GM12878 (cell line): ENCODE data around the gene RHEX. TPM values are rescaled to one million over a fixed set of nuclear protein-coding genes. Genes with fewer than 3 reads are reported as not detected.

ENCODE experiments used
- ATAC-seq: fragments of 200-7000 bp; cut with Tn5 transposase; 3 replicates; pipeline ENCODE4 v1.9.1; 2020; ENCODE audit warnings: mild to moderate bottlenecking, moderate library complexity
- BruUV-seq: library from RNA; stranded (reverse); fragments of 400-500 nt; replicated peaks from 2 replicates; lab custom pipeline; 2021; lab: Mats Ljungman, UMichigan
- CTCF ChIA-PET: fragments of 300-600 bp; sonication (Branson Sonifier 250); formaldehyde crosslinking; extraction: SDS; loops from one replicate; lab custom pipeline; 2021; ENCODE audit warnings: inconsistent platforms; lab: Yijun Ruan, JAX
- POLR2A ChIA-PET: fragments of 350-600 bp; formaldehyde crosslinking; extraction: SDS; loops from one replicate; lab custom pipeline; 2021; ENCODE audit warnings: inconsistent platforms; lab: Charles Lee
- RAD21 ChIA-PET: fragments of 300-600 bp; sonication (Branson Sonifier 250); formaldehyde crosslinking; loops from one replicate; lab custom pipeline; 2023; ENCODE audit warnings: antibody characterized with exemption; ENCODE audit not compliant: unreplicated experiment; lab: Charles Lee
- SMC1A ChIA-PET: fragments of 300-600 bp; sonication (Branson Sonifier 250); formaldehyde crosslinking; loops from one replicate; lab custom pipeline; 2023; ENCODE audit not compliant: unreplicated experiment, uncharacterized antibody; lab: Charles Lee
- DNase-seq: peaks from one replicate; pipeline ENCODE4 v3.0.0-alpha.2; 2011; ENCODE audit warnings: low read depth, low spot score
- FAIRE-seq: peaks from 3 replicates; lab custom pipeline; 2011; peaks lifted over from hg19 to GRCh38; lab: Jason Lieb, UNC
- H2AFZ ChIP-seq: 2 replicates; pipeline ENCODE4 v1.6.0; 2011; ENCODE audit warnings: low read depth, low read length, control low read depth; ENCODE audit not compliant: control insufficient read depth
- H3K27ac ChIP-seq: 2 replicates; pipeline ENCODE4 v1.5.1; 2011; ENCODE audit warnings: control low read depth; ENCODE audit not compliant: control insufficient read depth, insufficient read depth
- H3K27me3 ChIP-seq, 2 experiments: replicated peaks in 1 of 2; 2 replicates each; pipeline versions ENCODE4 v1.6.0 to v1.6.1; 2011; ENCODE audit warnings: low read length in 1 of 2; ENCODE audit not compliant: control insufficient read depth in 2 of 2, insufficient read depth in 2 of 2
- H3K36me3 ChIP-seq, 2 experiments: 2 replicates each; pipeline ENCODE4 v1.5.1; 2011; ENCODE audit warnings: low read length in 1 of 2; ENCODE audit not compliant: control insufficient read depth in 2 of 2, insufficient read depth in 2 of 2
- H3K4me1 ChIP-seq: 2 replicates; pipeline ENCODE4 v1.6.1; 2011; ENCODE audit warnings: mild to moderate bottlenecking, low read length, moderate library complexity, mixed read lengths; ENCODE audit not compliant: control insufficient read depth, insufficient read depth
- H3K4me2 ChIP-seq: 2 replicates; pipeline ENCODE4 v1.6.0; 2011; ENCODE audit warnings: control low read depth; ENCODE audit not compliant: control insufficient read depth, insufficient read depth
- H3K4me3 ChIP-seq: fragments of 200-600 bp; sonication (generic); 2 replicates; pipeline ENCODE4 v1.5.1; 2016
- H3K79me2 ChIP-seq: 2 replicates; pipeline ENCODE4 v1.6.0; 2011; ENCODE audit warnings: low read length; ENCODE audit not compliant: control insufficient read depth, insufficient read depth
- H3K9ac ChIP-seq: 2 replicates; pipeline ENCODE4 v1.8.0; 2011; ENCODE audit warnings: low read length, control low read depth, mixed read lengths; ENCODE audit not compliant: control insufficient read depth, insufficient read depth
- H3K9me3 ChIP-seq: replicated peaks from 3 replicates; pipeline ENCODE4 v1.5.1; 2011; ENCODE audit warnings: mild to moderate bottlenecking, low read length; ENCODE audit not compliant: control insufficient read depth, insufficient read depth
- H4K20me1 ChIP-seq: 2 replicates; pipeline ENCODE4 v1.6.0; 2011; ENCODE audit not compliant: control insufficient read depth, insufficient read depth
- BACH1 ChIP-seq: fragments of 450-650 bp; IDR thresholded peaks from 2 replicates; pipeline ENCODE4 v1.6.1; 2017; ENCODE audit warnings: mild to moderate bottlenecking, borderline replicate concordance
- BCLAF1 ChIP-seq: fragments of 450-650 bp; IDR thresholded peaks from 2 replicates; pipeline ENCODE4 v1.6.1; 2017; ENCODE audit warnings: antibody characterized with exemption, mild to moderate bottlenecking, moderate library complexity
- CHD1 ChIP-seq: IDR thresholded peaks from 2 replicates; pipeline ENCODE4 v1.6.1; 2012; ENCODE audit warnings: low read depth, low read length, improper control_type of control experiment
- CREM ChIP-seq: IDR thresholded peaks from 2 replicates; pipeline ENCODE4 v1.6.1; 2014; ENCODE audit warnings: antibody characterized with exemption, low read depth
- EZH2 ChIP-seq: IDR thresholded peaks from 2 replicates; pipeline ENCODE4 v1.6.1; 2012; ENCODE audit warnings: low read depth, mild to moderate bottlenecking, control low read depth, inconsistent platforms, low read length, borderline replicate concordance; ENCODE audit not compliant: control insufficient read depth
- LARP7 ChIP-seq: fragments of 450-650 bp; IDR thresholded peaks from 2 replicates; pipeline ENCODE4 v1.6.1; 2017; ENCODE audit warnings: mild to moderate bottlenecking
- MEF2A ChIP-seq: IDR thresholded peaks from 2 replicates; pipeline ENCODE4 v1.6.1; 2011; ENCODE audit warnings: low read depth, mild to moderate bottlenecking, low read length, moderate library complexity; ENCODE audit not compliant: insufficient read depth
- MXI1 ChIP-seq: fragments of 150-350 bp; IDR thresholded peaks from 2 replicates; pipeline ENCODE4 v1.6.1; 2011; ENCODE audit warnings: low read depth, mild to moderate bottlenecking, inconsistent platforms, low read length, improper control_type of control experiment
- PAX5 ChIP-seq: IDR thresholded peaks from 2 replicates; pipeline ENCODE4 v1.6.1; 2011; ENCODE audit warnings: low read depth, low read length, borderline replicate concordance
- POLR2A ChIP-seq: IDR thresholded peaks from 2 replicates; pipeline ENCODE4 v1.6.1; 2011; ENCODE audit warnings: low read depth, mild to moderate bottlenecking, low read length
- RAD51 ChIP-seq: fragments of 450-650 bp; IDR thresholded peaks from 2 replicates; pipeline ENCODE4 v1.6.1; 2016; ENCODE audit warnings: moderate library complexity, mild to moderate bottlenecking, inconsistent platforms
- RBBP5 ChIP-seq: fragments of 200-600 bp; sonication (generic); conservative IDR thresholded peaks from 2 replicates; pipeline ENCODE4 v1.6.1; 2016
- REST ChIP-seq: IDR thresholded peaks from 2 replicates; pipeline ENCODE4 v1.6.1; 2012; ENCODE audit warnings: mild to moderate bottlenecking, low read depth, low read length
- SMARCA5 ChIP-seq: fragments of 450-650 bp; IDR thresholded peaks from 2 replicates; pipeline ENCODE4 v1.6.1; 2017; ENCODE audit warnings: mild to moderate bottlenecking
- SMC3 ChIP-seq: IDR thresholded peaks from 2 replicates; pipeline ENCODE4 v1.6.1; 2011; ENCODE audit warnings: low read length, improper control_type of control experiment, borderline replicate concordance
- SPI1 ChIP-seq: IDR thresholded peaks from 2 replicates; pipeline ENCODE4 v1.6.1; 2011; ENCODE audit warnings: low read depth, mild to moderate bottlenecking, low read length, moderate library complexity, borderline replicate concordance; ENCODE audit not compliant: insufficient read depth
- SUZ12 ChIP-seq: fragments of 200-600 bp; sonication (generic); IDR thresholded peaks from one replicate; pipeline ENCODE4 v1.6.1; 2018; ENCODE audit warnings: antibody characterized with exemption, mild to moderate bottlenecking; ENCODE audit not compliant: unreplicated experiment
- ZNF217 ChIP-seq: fragments of 450-650 bp; IDR thresholded peaks from 2 replicates; pipeline ENCODE4 v1.6.1; 2017; ENCODE audit warnings: antibody characterized with exemption, mild to moderate bottlenecking
- ZNF384 ChIP-seq: IDR thresholded peaks from 2 replicates; pipeline ENCODE4 v1.6.1; 2012; ENCODE audit warnings: low read depth, mild to moderate bottlenecking, low read length, improper control_type of control experiment, borderline replicate concordance
- in situ Hi-C: fragments of 300-500 bp; cut with MboI; formaldehyde crosslinking; loops from 9 replicates; pipeline ENCODE4 v1.14.3; 2018; ENCODE audit warnings: mixed read lengths
- intact Hi-C: fragments of 100-400 bp; cut with micrococcal nuclease; formaldehyde crosslinking; loops from one replicate; pipeline ENCODE4 v1.14.2; 2022; ENCODE audit not compliant: unreplicated experiment
- polyA plus RNA-seq, 11 experiments: library from polyadenylated mRNA; depleted of rRNA in 4 of 11; unstranded in 6 of 11; stranded (reverse) in 5 of 11; fragments of >200 nt; fragmentation: Nextera tagmentation in 4 of 11; fragmentation: Illumina TruSeq in 1 of 11; extraction: Ambion mirVana in 4 of 11; extraction: Trizol in 1 of 11; gene quantifications; 1 replicate in 1 of 11; 2 replicates in 10 of 11; pipeline versions ENCODE4 v1.2.1 to v1.2.3, GENCODE V29; 2011 to 2016; ENCODE audit warnings: inconsistent platforms in 2 of 11, missing spikeins in 2 of 11, low read depth in 1 of 11
- total RNA-seq, 4 experiments: library from RNA; depleted of rRNA in 3 of 4; stranded (reverse); fragments of >200 nt in 3 of 4; fragmentation: Illumina TruSeq in 1 of 4; extraction: Trizol in 1 of 4; gene quantifications; 2 replicates each; pipeline versions ENCODE4 v1.2.1 to v1.2.3, GENCODE V29; 2013 to 2021

The RHEX gene
- total and polyA plus RNA-seq, 10 of the 15 experiments (the other 5 are each of a cell fraction or from before 2014, with no cell fraction given): 2.4 to 11.4 (median 5.7) TPM

- Histone ChIP-seq H3K9me3 (peaks cover 2% of the 10 kb centered on the region), H3K4me1 (no peaks in the 10 kb centered on the region), H3K4me3 (no peak overlapping the region), H4K20me1 (no peaks in the 10 kb centered on the region), H3K79me2 (no peaks in the 10 kb centered on the region), H3K9ac (no peak overlapping the region), H2AFZ (no peak overlapping the region), H3K27me3 (peaks cover 5 to 10% of the 10 kb centered on the region in 2 experiments; a peak in 3 of 4 replicates), H3K27ac (no peak overlapping the region), H3K4me2 (no peak overlapping the region), H3K36me3 (no peaks in the 10 kb centered on the region)
- ChIA-PET RAD21 (no interaction called here), POLR2A (no interaction called here), CTCF (interaction anchor here (1.0 to 2.3 kb wide), 3 partner anchors 12 to 328 kb away, joined by 4 to 7 read pairs (median 4); no protein-coding TSS in a partner anchor), SMC1A (no interaction called here)
- intact Hi-C loops: no loop called here
- no peak for DNase-seq
- no TSS peak for BruUV-seq
- FAIRE-seq: no peak
- TF ChIP-seq SUZ12 (no peak), SPI1 (no peak), CREM (no peak), POLR2A (no peak), BCLAF1 (no peak), CHD1 (no peak), ZNF217 (no peak), MXI1 (no peak), SMC3 (no peak), LARP7 (no peak), RBBP5 (no peak), SMARCA5 (no peak), BACH1 (no peak), RAD51 (no peak), ZNF384 (no peak), REST (no peak), MEF2A (no peak), EZH2 (no peak), PAX5 (no peak)
- no peak for ATAC-seq
- in situ Hi-C loops: no loop called here
These were observed 67.4 kb downstream of the RHEX start for GRCh38 chr1:206120406-206120805.
